KMS-11 (cell line): ENCODE data around the gene HPDL.

Source experiments
- H2AFZ ChIP-seq: fragments of 200-600 bp; sonication (generic); 2 replicates; pipeline ENCODE4 v1.6.1; 2016; ENCODE audit warnings: antibody characterized with exemption, mixed run types, low read depth
- H3K27ac ChIP-seq: fragments of 200-600 bp; sonication (generic); 2 replicates; pipeline ENCODE4 v1.6.1; 2016; ENCODE audit warnings: mild to moderate bottlenecking, mixed run types
- H3K27me3 ChIP-seq: fragments of 200-600 bp; sonication (generic); 2 replicates; pipeline ENCODE4 v1.6.1; 2017; ENCODE audit warnings: mild to moderate bottlenecking, low read depth, mixed run types, moderate library complexity; ENCODE audit not compliant: insufficient read depth
- H3K36me3 ChIP-seq: fragments of 200-600 bp; sonication (generic); 2 replicates; pipeline ENCODE4 v1.6.1; 2017; ENCODE audit warnings: mild to moderate bottlenecking, mixed run types; ENCODE audit not compliant: insufficient read depth
- H3K4me1 ChIP-seq: fragments of 200-600 bp; sonication (generic); 2 replicates; pipeline ENCODE4 v1.6.1; 2016; ENCODE audit warnings: mild to moderate bottlenecking, low read depth, mixed run types; ENCODE audit not compliant: poor library complexity, severe bottlenecking
- H3K4me2 ChIP-seq: fragments of 200-600 bp; sonication (generic); 2 replicates; pipeline ENCODE4 v1.7.0; 2016; ENCODE audit warnings: mild to moderate bottlenecking, mixed run types
- H3K4me3 ChIP-seq: fragments of 200-600 bp; sonication (generic); IDR thresholded peaks from 2 replicates; pipeline ENCODE4 v1.6.1; 2017; ENCODE audit warnings: low read depth, low read length, mixed read lengths; ENCODE audit not compliant: insufficient read depth
- H3K79me2 ChIP-seq: fragments of 200-600 bp; sonication (generic); 2 replicates; pipeline ENCODE4 v1.6.1; 2016; ENCODE audit warnings: low read depth, mixed run types; ENCODE audit not compliant: insufficient read depth
- H3K9ac ChIP-seq: fragments of 200-600 bp; sonication (generic); 2 replicates; pipeline ENCODE4 v1.6.1; 2016; ENCODE audit warnings: mild to moderate bottlenecking, mixed run types
- H4K20me1 ChIP-seq: fragments of 200-600 bp; sonication (generic); 2 replicates; pipeline ENCODE4 v1.6.1; 2016; ENCODE audit warnings: mild to moderate bottlenecking, mixed run types; ENCODE audit not compliant: insufficient read depth
- TF ChIP-seq, protein P1 (sequence below): fragments of 200-600 bp; sonication (generic); conservative IDR thresholded peaks from 2 replicates; pipeline ENCODE4 v1.6.1; 2017; ENCODE audit warnings: low read depth, mild to moderate bottlenecking, antibody characterized with exemption, low read length, moderate library complexity, mixed read lengths

HPDL gene

DNA sequence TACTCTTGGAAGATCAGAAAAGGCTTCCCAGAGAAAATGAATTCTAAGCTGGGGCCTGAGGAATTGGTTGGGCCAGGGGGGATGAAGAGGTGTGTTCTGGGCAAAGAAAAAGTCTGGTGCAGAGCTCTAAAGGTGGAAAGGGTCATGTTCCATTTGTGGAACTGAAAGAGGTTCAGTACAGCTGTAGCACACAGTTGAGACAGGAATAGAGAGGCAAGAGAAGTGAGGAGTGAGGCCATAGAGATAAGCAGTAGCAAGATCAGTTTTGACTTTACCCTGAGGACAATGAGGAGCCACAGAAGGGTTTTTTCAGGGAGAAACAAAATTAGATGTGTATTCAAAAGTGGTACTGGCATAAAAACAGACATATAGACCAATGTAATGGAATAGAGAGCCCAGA lies 43.9 kb downstream of the HPDL start:
- no peaks in the 10 kb centered on the region for H3K36me3 ChIP-seq
- no peak overlapping the region for H3K27ac ChIP-seq
- no peak overlapping the region for H3K4me2 ChIP-seq
- TF ChIP-seq, protein P1, sequence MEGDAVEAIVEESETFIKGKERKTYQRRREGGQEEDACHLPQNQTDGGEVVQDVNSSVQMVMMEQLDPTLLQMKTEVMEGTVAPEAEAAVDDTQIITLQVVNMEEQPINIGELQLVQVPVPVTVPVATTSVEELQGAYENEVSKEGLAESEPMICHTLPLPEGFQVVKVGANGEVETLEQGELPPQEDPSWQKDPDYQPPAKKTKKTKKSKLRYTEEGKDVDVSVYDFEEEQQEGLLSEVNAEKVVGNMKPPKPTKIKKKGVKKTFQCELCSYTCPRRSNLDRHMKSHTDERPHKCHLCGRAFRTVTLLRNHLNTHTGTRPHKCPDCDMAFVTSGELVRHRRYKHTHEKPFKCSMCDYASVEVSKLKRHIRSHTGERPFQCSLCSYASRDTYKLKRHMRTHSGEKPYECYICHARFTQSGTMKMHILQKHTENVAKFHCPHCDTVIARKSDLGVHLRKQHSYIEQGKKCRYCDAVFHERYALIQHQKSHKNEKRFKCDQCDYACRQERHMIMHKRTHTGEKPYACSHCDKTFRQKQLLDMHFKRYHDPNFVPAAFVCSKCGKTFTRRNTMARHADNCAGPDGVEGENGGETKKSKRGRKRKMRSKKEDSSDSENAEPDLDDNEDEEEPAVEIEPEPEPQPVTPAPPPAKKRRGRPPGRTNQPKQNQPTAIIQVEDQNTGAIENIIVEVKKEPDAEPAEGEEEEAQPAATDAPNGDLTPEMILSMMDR = no peak
- no peaks in the 10 kb centered on the region for H3K27me3 ChIP-seq
- no peak overlapping the region for H3K4me3 ChIP-seq
- no peaks in the 10 kb centered on the region for H4K20me1 ChIP-seq
- no peak overlapping the region for H2AFZ ChIP-seq
- H3K79me2 ChIP-seq = no peaks in the 10 kb centered on the region
- H3K9ac ChIP-seq = no peak overlapping the region
- peaks cover 36% of the 10 kb centered on the region for H3K4me1 ChIP-seq

DNA sequence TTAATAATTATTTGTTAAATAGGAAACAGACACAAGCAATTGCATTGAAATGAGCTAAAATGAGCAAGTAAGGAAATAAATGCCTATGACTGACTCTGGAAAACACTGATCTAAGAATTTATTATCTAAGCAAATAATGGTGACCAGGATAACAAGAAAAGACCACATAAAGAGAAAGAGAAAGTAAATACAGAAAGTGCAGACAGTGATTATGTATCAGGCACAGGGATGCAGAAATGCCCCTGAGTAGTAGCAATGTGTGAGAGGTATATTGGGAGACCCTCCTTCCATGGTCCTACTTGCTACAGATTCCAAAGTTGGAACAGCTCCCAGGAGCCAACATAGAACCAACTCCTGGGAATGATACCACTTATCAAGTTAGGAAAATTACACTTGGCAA lies 46.9 kb downstream of the HPDL start:
- H3K27ac ChIP-seq = no peak overlapping the region
- H3K36me3 ChIP-seq = no peaks in the 10 kb centered on the region
- H3K27me3 ChIP-seq = no peaks in the 10 kb centered on the region
- peaks cover 44% of the 10 kb centered on the region for H3K4me1 ChIP-seq
- no peak overlapping the region for H2AFZ ChIP-seq
- no peak overlapping the region for H3K4me2 ChIP-seq
- no peaks in the 10 kb centered on the region for H4K20me1 ChIP-seq
- no peaks in the 10 kb centered on the region for H3K79me2 ChIP-seq
- no peak overlapping the region for H3K4me3 ChIP-seq
- TF ChIP-seq, protein P1 = no peak
- no peak overlapping the region for H3K9ac ChIP-seq

DNA sequence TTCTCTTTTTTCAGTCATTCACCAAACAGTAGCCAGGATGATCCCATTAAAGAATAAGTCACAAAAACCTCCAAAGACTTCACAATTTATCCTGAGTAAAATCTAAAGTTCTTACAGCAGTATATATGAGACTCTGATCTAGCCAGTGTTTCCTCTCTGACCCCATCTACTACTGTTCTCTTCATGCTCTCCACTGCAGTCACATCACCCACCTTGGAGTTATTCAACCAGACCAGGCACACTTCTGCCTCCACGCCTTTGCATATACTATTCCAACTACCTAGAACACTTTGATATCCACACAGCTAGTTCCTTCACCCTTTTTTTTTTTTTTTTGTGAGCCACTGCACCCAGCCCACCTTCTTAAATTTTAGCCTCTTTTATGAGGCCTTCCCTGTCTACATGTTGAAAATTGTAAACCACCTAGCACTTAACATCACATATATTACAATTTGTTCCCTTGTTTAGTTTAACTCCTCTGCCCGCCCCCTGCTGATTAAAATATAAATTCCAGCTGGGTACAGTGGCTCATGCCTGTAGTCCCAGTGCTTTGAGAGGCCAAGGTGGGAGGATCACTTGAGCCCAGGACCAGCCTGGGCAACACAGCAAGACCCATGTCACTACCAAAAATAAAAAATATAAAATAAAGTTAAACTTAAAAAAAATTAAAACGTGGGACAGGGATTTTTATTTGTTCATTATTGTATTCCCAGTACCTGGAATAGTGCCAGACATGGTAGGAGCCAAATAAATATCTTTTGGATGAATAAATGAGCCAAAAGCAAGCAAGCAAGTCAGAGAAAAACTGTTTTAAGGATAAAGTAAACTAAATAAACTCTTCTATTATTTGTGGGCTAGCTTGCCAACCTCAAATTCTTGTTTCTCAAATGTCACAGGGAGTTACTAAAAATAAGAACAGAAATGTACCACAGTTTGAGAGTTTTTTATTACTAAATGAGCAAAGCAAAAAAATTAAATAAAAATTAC lies 48.7 kb downstream of the HPDL start:
- Histone ChIP-seq H3K27me3 (no peaks in the 10 kb centered on the region), H3K36me3 (no peaks in the 10 kb centered on the region), H3K9ac (no peak overlapping the region), H2AFZ (0 out of 2 replicates have a peak overlapping the region, but pooled peaks have one; percentile 4), H4K20me1 (no peaks in the 10 kb centered on the region), H3K4me2 (peak overlapping the region; percentile 46), H3K4me3 (no peak overlapping the region), H3K27ac (no peak overlapping the region), H3K4me1 (peaks cover 35% of the 10 kb centered on the region), H3K79me2 (no peaks in the 10 kb centered on the region)
- TF ChIP-seq, protein P1 = peak; percentile 33

DNA sequence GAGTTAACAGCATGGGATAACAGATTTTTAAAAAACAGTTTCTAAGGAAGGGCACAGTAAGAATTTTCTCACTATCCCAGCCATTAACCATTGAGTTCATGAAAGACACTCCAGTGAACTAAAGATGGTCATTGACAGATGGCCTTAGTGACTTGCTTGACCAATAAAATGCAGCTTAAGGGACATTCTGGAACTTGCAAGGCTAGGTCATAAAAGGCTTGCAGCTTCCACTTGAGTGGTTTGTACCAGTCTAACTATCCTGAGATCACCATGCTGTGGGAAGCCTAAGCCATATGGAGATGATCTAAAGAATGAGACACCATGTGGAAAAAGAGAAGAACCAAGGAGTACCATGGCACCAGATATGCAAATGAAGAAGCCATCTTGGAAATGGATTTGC lies 51.5 kb downstream of the HPDL start:
- Histone ChIP-seq H3K27ac (no peak overlapping the region), H4K20me1 (no peaks in the 10 kb centered on the region), H3K4me3 (no peak overlapping the region), H3K4me1 (peaks cover 20% of the 10 kb centered on the region), H2AFZ (no peak overlapping the region), H3K9ac (no peak overlapping the region), H3K79me2 (no peaks in the 10 kb centered on the region), H3K27me3 (no peaks in the 10 kb centered on the region), H3K36me3 (no peaks in the 10 kb centered on the region), H3K4me2 (no peak overlapping the region)
- TF ChIP-seq, protein P1 = no peak
